Measurements from ENCODE around the gene DBNDD1.
"Not testable (repeated sequence)": the region's sequence is repeated elsewhere in the genome, so short reads cannot be mapped to it uniquely, and the experiment has no call there.

Gene DBNDD1

DNA sequence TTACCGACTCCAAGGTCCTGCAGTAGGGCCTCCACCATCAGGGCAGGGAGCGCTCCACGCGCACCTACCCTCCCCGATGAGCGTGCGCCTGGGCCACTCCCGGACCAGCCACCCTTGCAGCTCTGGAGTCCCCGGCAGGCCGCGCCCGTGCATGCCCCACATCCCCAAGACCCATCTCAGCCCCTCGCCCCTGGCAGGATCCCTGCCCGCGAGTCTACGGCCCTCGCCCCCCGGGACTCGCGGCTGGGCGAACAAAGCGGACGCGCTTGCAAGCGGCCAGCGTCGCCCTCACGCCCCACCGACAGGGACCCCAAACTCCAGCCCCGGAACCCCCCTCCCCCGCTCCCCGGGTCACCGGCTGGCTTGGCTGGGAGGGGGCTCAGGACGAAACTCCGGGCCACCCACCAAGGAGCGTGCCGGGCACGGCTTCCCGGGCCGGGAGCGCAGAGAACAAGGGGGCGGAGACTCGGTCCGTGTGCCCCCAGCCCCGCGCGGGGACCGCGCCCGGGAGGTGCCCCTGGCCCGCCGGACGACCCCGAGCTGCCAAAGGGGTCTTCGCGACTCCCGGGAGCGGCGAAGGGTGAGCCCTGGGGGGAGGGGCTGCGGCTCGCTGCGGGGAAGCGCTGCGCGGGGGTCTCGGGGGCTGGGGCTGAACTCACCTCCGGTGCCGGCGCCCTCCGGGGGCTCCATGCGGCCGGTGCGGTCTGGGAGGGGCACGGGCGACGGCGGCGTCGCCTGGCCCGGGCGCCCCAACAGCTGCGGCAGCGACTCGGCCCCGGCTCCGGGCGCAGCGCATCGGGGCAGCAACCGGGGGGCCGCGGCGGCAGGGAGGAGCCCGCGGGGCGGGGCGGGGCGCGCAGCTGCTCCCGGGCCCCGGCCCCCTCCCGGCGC lies at the start of gene DBNDD1:
Gene DBNDD1 (minus strand): TSS at position 805 of the 891 bp plus-strand sequence. CDS start 115 bp downstream, at position 690.
- no peaks in the 10 kb centered on the region for H3K36me3 ChIP-seq (ENCODE audit: insufficient read depth, low read length)
- peaks cover 20% of the 10 kb centered on the region for H3K4me1 ChIP-seq (ENCODE audit: insufficient read depth, low read length)
- no peak within 1 kb of the TSS for H3K27ac ChIP-seq (ENCODE audit: low read depth, low read length)
- no peaks in the 10 kb centered on the region for H3K27me3 ChIP-seq (ENCODE audit: control insufficient read depth in 1 of 2, insufficient read depth in 2 of 2, low read length in 2 of 2)
- H3K9ac ChIP-seq (ENCODE audit: low read length): no peak within 1 kb of the TSS
- H3K4me3 ChIP-seq (ENCODE audit: low read depth in 1 of 2, low read length in 2 of 2): peak within 1 kb of the TSS; percentile 45 to 65
- H3K9me3 ChIP-seq (ENCODE audit: low read length): no peaks in the 10 kb centered on the region

GRCh38 chr16:90061437-90061836 lies 42.2 kb upstream of the DBNDD1 start:
- no peak overlapping the region for H3K4me3 ChIP-seq (ENCODE audit: low read depth in 1 of 2, low read length in 2 of 2)
- no peak overlapping the region for H3K9ac ChIP-seq (ENCODE audit: low read length)
- no peak overlapping the region for H3K27ac ChIP-seq (ENCODE audit: low read depth, low read length)
- no peaks in the 10 kb centered on the region for H3K27me3 ChIP-seq (ENCODE audit: control insufficient read depth in 1 of 2, insufficient read depth in 2 of 2, low read length in 2 of 2)
- H3K4me1 ChIP-seq (ENCODE audit: insufficient read depth, low read length): no peaks in the 10 kb centered on the region
- H3K36me3 ChIP-seq (ENCODE audit: insufficient read depth, low read length): no peaks in the 10 kb centered on the region
- H3K9me3 ChIP-seq (ENCODE audit: low read length): no peaks in the 10 kb centered on the region

DNA sequence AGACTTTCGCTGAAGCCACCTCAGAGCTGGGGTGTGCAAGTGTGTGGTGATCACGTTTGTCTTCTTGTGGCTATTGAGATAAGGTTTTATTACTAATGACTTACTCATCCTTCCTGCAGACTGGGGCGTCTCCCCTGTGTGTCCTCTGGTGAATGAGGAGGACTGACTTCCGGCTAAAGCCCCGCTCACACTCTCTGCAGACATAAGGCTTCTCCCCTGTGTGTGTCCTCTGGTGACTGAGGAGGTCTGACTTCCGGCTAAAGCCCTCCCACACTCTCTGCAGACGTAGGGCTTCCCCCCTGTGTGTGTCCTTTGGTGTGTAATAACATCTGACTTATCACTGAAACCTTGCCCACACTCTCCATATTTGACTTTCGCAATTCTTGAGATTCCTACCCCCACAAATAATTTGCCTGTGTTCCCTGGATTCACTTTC lies 38.5 kb upstream of the DBNDD1 start:
- Histone ChIP-seq H3K9ac (ENCODE audit: low read length) (no peak overlapping the region), H3K27ac (ENCODE audit: low read depth, low read length) (no peak overlapping the region), H3K4me3 (ENCODE audit: low read depth in 1 of 2, low read length in 2 of 2) (no peak overlapping the region), H3K36me3 (ENCODE audit: insufficient read depth, low read length) (no peaks in the 10 kb centered on the region), H3K27me3 (ENCODE audit: control insufficient read depth in 1 of 2, insufficient read depth in 2 of 2, low read length in 2 of 2) (no peaks in the 10 kb centered on the region), H3K4me1 (ENCODE audit: insufficient read depth, low read length) (no peaks in the 10 kb centered on the region), H3K9me3 (ENCODE audit: low read length) (no peaks in the 10 kb centered on the region)

- not testable (repeated sequence) for H3K27ac ChIP-seq (ENCODE audit: low read depth, low read length); H3K9ac ChIP-seq (ENCODE audit: low read length); H3K9me3 ChIP-seq (ENCODE audit: low read length); H3K4me3 ChIP-seq (ENCODE audit: low read depth in 1 of 2, low read length in 2 of 2); H3K36me3 ChIP-seq (ENCODE audit: insufficient read depth, low read length); H3K4me1 ChIP-seq (ENCODE audit: insufficient read depth, low read length); H3K27me3 ChIP-seq (ENCODE audit: control insufficient read depth in 1 of 2, insufficient read depth in 2 of 2, low read length in 2 of 2)
Measured at GRCh38 chr16:90056521-90056920, 37.3 kb upstream of the DBNDD1 start.

GRCh38 chr16:90055371-90055770 lies 36.1 kb upstream of the DBNDD1 start:
- Histone ChIP-seq H3K4me1 (ENCODE audit: insufficient read depth, low read length) (no peaks in the 10 kb centered on the region), H3K27ac (ENCODE audit: low read depth, low read length) (no peak overlapping the region), H3K9me3 (ENCODE audit: low read length) (no peaks in the 10 kb centered on the region), H3K36me3 (ENCODE audit: insufficient read depth, low read length) (no peaks in the 10 kb centered on the region), H3K4me3 (ENCODE audit: low read depth in 1 of 2, low read length in 2 of 2) (no peak overlapping the region), H3K9ac (ENCODE audit: low read length) (no peak overlapping the region), H3K27me3 (ENCODE audit: control insufficient read depth in 1 of 2, insufficient read depth in 2 of 2, low read length in 2 of 2) (no peaks in the 10 kb centered on the region)

GRCh38 chr16:90054554-90054953 lies 35.3 kb upstream of the DBNDD1 start:
- no peak overlapping the region for H3K27ac ChIP-seq (ENCODE audit: low read depth, low read length)

GRCh38 chr16:90053902-90054500 lies 34.7 kb upstream of the DBNDD1 start:
- H3K4me1 ChIP-seq (ENCODE audit: insufficient read depth, low read length): no peaks in the 10 kb centered on the region
- no peak overlapping the region for H3K4me3 ChIP-seq (ENCODE audit: low read depth in 1 of 2, low read length in 2 of 2)
- no peak overlapping the region for H3K9ac ChIP-seq (ENCODE audit: low read length)
- no peaks in the 10 kb centered on the region for H3K9me3 ChIP-seq (ENCODE audit: low read length)
- no peak overlapping the region for H3K27ac ChIP-seq (ENCODE audit: low read depth, low read length)
- no peaks in the 10 kb centered on the region for H3K27me3 ChIP-seq (ENCODE audit: control insufficient read depth in 1 of 2, insufficient read depth in 2 of 2, low read length in 2 of 2)
- H3K36me3 ChIP-seq (ENCODE audit: insufficient read depth, low read length): no peaks in the 10 kb centered on the region

More at GRCh38 chr16:90054554-90054953, 35.3 kb upstream of the DBNDD1 start:
- H3K4me3 ChIP-seq (ENCODE audit: low read depth in 1 of 2, low read length in 2 of 2): no peak overlapping the region
- no peak overlapping the region for H3K9ac ChIP-seq (ENCODE audit: low read length)
- no peaks in the 10 kb centered on the region for H3K9me3 ChIP-seq (ENCODE audit: low read length)
- H3K4me1 ChIP-seq (ENCODE audit: insufficient read depth, low read length): no peaks in the 10 kb centered on the region
- H3K36me3 ChIP-seq (ENCODE audit: insufficient read depth, low read length): no peaks in the 10 kb centered on the region
- no peaks in the 10 kb centered on the region for H3K27me3 ChIP-seq (ENCODE audit: control insufficient read depth in 1 of 2, insufficient read depth in 2 of 2, low read length in 2 of 2)

DNA sequence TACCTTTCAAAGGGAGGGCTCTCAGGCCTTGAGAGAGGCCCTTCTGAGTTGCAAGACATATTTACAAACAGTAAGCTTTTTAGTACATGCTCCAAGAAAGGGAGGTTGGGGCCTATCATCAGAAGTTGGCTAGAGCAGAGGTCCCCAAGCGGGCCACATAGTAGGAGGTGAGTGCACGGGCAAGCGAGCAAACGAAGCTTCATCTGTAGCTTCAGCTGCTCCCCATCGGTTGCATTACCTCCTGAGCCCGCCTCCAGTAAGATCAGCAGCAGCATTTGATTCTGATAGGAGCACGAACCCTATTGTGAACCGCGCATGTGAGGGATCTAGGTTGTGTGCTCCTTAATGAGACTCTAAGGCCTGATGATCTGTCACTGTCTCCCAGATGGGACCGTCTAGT lies 31.7 kb upstream of the DBNDD1 start:
- Histone ChIP-seq H3K36me3 (ENCODE audit: insufficient read depth, low read length) (no peaks in the 10 kb centered on the region), H3K27ac (ENCODE audit: low read depth, low read length) (no peak overlapping the region), H3K9ac (ENCODE audit: low read length) (no peak overlapping the region), H3K4me3 (ENCODE audit: low read depth in 1 of 2, low read length in 2 of 2) (no peak overlapping the region), H3K9me3 (ENCODE audit: low read length) (no peaks in the 10 kb centered on the region), H3K4me1 (ENCODE audit: insufficient read depth, low read length) (peaks cover 10% of the 10 kb centered on the region), H3K27me3 (ENCODE audit: control insufficient read depth in 1 of 2, insufficient read depth in 2 of 2, low read length in 2 of 2) (peaks cover 0 to 14% of the 10 kb centered on the region in 2 donors)

- Histone ChIP-seq H3K36me3 (ENCODE audit: insufficient read depth, low read length) (no peaks in the 10 kb centered on the region), H3K27ac (ENCODE audit: low read depth, low read length) (no peak overlapping the region), H3K4me3 (ENCODE audit: low read depth in 1 of 2, low read length in 2 of 2) (no peak overlapping the region), H3K4me1 (ENCODE audit: insufficient read depth, low read length) (peaks cover 10% of the 10 kb centered on the region), H3K9ac (ENCODE audit: low read length) (no peak overlapping the region), H3K27me3 (ENCODE audit: control insufficient read depth in 1 of 2, insufficient read depth in 2 of 2, low read length in 2 of 2) (peaks cover 0 to 14% of the 10 kb centered on the region in 2 donors), H3K9me3 (ENCODE audit: low read length) (no peaks in the 10 kb centered on the region)
Measured at GRCh38 chr16:90048737-90049330, 29.6 kb upstream of the DBNDD1 start.

DNA sequence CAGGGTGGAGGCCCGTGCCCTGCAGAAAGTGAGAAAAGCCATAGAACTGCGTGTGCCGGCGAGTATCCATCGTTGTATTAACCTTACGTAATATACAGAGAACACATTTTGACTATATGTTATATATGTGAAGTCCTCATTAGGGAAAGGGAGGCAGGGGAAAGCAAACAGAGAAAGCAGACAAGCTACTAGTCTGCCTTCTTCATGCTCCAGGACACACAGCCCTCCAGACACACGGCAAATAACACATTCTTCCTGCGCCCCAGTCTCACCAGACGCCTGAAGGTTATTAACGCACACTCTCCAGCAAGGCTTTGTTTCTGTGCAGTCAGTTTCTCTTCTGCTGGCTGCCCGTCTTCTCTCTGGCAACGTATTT lies 29.1 kb upstream of the DBNDD1 start:
- Histone ChIP-seq H3K36me3 (ENCODE audit: insufficient read depth, low read length) (no peaks in the 10 kb centered on the region), H3K9ac (ENCODE audit: low read length) (no peak overlapping the region), H3K4me3 (ENCODE audit: low read depth in 1 of 2, low read length in 2 of 2) (no peak overlapping the region), H3K9me3 (ENCODE audit: low read length) (no peaks in the 10 kb centered on the region), H3K27me3 (ENCODE audit: control insufficient read depth in 1 of 2, insufficient read depth in 2 of 2, low read length in 2 of 2) (peaks cover 0 to 14% of the 10 kb centered on the region in 2 donors), H3K4me1 (ENCODE audit: insufficient read depth, low read length) (peaks cover 10% of the 10 kb centered on the region), H3K27ac (ENCODE audit: low read depth, low read length) (no peak overlapping the region)

DNA sequence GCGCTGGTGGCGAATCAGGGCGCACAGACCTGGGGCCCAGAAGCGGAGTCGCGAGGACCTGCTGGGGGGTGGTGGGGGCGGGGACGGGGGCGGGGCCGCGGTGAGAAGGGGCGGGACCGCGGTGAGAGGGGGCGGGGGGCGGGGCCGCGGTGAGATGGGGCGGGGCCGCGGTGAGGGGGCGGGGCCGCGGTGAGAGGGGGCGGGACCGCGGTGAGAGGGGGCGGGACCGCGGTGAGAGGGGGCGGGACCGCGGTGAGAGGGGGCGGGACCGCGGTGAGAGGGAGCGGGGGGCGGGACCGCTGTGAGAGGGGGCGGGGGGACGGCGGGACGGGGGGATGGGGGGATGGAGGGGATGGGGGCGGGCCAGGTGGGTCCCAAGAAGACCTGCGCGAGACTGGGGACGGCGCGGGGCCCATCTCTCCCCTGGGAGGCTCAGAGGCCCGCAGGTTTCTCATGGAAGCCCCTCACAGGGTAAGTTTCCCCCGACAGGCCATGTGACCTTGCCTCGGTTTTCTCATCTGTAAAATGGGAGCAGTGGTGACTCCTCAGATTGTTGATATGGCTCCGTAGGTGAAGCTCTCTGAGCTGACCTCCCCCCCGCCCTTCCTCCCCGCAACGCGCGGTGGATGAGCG lies 28.6 kb upstream of the DBNDD1 start:
- Histone ChIP-seq H3K9ac (ENCODE audit: low read length) (no peak overlapping the region), H3K36me3 (ENCODE audit: insufficient read depth, low read length) (no peaks in the 10 kb centered on the region), H3K27ac (ENCODE audit: low read depth, low read length) (no peak overlapping the region), H3K9me3 (ENCODE audit: low read length) (no peaks in the 10 kb centered on the region), H3K4me3 (ENCODE audit: low read depth in 1 of 2, low read length in 2 of 2) (peak overlapping the region; percentile 21 to 44), H3K4me1 (ENCODE audit: insufficient read depth, low read length) (peaks cover 10% of the 10 kb centered on the region), H3K27me3 (ENCODE audit: control insufficient read depth in 1 of 2, insufficient read depth in 2 of 2, low read length in 2 of 2) (peaks cover 0 to 14% of the 10 kb centered on the region in 2 donors)
